Colon (tissue), 2 donors: Measurements from ENCODE around the gene IKZF2.
"Not testable (repeated sequence)": the region's sequence is repeated elsewhere in the genome, so short reads cannot be mapped to it uniquely, and the experiment has no call there.

Experiments
- FAIRE-seq: peaks from 2 replicates; lab custom pipeline; 2012; peaks lifted over from hg19 to GRCh38; lab: Jason Lieb, UNC
- donor health status: control.
- donor health status: control.

The IKZF2 gene

DNA sequence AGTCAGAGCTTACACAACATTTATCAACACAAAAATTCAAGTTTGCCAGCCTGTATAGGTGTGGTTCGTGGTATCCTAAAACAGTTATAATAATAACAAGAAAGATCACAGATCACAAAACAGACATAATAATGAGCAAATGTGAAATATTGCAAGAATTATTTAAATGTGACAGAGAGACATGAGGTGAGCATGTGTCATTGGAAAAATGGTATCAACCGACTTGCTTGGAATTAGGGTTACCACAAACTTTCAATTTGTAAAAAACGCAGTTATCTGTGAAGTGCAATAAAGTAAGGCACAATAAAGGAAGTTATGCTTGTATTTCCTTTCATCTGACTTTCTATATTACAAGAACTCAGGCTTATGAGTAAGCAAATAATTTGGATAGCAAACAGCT, 116.8 kb downstream of the IKZF2 start:
- FAIRE-seq: no peak

DNA sequence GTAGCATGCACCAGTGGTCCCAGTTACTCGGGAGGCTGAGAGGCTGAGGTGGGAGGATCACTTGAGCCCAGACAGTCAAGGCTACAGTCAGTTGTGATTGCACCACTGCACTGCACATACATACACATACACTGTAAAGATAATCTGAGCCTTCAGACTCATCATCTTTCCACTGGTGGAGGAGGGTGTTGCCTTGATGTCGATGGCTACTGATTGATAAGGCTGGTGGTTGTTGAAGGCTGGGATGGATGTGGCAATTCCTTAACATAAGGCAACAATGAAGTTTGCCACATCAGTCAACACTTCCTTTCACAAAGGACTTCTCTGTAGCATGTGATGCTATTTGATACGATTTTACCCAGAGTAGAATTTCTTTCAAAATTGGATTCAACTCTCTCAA, 118.8 kb downstream of the IKZF2 start:
- no peak for FAIRE-seq

DNA sequence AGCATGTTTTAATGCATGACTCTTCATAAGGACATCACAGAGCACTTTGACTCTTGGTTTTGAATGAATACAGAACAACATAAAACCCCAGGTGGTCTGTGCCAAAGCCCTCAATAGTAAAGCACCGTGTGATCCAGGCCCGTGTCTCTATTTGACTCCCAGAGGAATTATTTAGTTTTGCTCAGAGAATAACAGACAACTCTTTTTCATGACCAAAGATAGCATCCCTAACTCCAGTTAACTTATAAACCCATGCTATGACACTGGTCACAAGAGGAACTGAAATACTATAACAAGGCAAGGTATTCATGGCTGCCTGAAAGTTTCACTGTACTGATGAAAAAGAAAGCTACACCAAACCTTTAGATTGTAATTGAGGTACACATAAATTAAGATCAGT, 128.4 kb downstream of the IKZF2 start:
- no peak for FAIRE-seq

DNA sequence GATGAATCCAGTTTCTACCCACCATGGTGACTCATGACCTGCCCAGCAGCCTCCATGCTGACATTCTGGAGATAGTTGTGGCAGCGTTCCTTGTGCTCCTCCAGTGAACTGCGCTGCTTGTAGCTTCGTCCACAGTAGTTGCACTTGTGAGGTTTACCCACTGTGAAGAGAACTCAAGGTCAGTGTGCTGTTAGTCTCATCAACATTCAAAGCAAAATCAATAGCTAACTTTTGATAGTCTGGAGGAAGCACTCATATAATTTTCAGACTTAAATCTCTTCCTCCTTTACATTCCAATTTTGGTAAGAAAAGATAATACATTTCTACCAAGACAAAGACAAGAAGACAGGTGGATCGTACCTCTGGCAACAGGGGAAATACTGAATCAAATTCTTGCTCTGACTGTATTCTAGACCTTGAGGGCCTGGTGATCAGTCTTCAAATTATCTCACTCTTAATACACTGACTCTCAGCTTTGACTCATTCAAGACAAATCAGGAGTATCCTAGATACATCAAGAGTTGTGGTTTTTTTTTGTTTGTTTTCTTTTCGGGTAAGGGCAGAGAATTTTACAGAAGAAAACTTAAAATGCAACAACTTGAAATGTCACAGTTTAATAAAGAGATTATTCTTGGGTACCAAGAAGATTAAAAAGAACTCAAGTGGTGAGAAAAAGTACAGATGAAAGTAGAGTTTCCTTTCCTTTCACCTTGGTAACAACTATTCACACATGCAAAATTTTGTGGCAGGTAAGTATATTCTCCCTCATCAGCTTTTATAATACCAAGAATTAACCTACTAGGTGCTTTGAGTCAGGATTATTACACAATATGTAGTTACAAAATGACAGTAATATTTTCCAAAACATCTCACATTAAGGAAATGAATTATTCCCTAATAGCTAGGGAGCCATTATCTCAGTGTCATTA, 129.2 kb downstream of the IKZF2 start:
- FAIRE-seq: no peak

DNA sequence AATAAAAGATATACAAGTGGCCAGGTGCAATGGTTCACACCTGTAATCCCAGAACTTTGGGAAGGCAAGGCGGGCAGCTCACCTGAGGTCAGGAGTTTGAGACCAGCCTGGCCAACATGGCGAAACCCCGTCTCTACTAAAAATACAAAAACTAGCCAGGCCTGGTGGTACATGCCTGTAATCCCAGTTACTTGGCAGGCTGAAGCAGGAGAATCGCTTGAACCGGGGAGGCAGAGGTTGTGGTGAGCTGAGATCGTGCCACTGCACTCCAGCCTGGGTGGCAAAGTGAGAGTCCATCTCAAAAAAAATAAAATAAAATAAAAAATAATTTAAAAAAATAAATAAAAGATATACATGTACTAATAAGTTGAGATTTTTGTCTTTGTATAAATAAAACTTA, 130.5 kb downstream of the IKZF2 start:
- not testable (repeated sequence) for FAIRE-seq

DNA sequence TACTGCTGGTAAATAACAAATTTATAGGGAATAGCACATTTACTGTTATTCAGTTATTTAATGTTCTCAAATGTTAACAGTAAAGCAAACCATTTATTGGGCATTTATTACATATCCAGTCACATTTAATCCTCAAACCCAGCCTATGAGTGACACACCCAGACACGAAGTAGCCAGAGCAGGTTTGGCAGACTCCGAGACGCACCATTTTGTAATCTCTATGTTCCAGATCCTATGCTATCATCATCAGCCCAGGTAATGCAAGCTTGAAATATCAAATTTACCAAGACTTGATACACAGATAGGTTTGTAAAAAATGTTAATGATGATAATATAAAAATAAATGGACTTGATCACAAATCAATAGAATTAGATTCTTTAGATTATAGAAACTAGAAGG, 131.1 kb downstream of the IKZF2 start:
- no peak for FAIRE-seq

DNA sequence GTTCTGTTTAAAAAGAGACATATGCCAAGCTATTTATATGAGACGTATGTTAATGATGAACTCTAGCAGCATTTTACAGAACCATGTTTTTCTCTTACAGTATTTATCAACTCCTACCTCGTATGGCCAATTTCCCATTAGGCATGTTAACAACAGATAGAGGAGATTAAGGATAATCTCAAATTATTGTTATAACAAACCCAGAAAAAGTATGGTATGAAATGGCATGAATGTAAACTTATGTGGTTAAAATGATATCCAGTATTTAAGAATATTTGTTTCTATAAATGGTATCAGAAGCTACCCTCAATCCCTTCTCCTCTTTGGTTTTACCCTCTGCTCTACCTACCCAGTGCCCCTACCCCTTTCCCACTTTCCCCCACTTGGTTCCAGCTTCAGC, 132.0 kb downstream of the IKZF2 start:
- no peak for FAIRE-seq

DNA sequence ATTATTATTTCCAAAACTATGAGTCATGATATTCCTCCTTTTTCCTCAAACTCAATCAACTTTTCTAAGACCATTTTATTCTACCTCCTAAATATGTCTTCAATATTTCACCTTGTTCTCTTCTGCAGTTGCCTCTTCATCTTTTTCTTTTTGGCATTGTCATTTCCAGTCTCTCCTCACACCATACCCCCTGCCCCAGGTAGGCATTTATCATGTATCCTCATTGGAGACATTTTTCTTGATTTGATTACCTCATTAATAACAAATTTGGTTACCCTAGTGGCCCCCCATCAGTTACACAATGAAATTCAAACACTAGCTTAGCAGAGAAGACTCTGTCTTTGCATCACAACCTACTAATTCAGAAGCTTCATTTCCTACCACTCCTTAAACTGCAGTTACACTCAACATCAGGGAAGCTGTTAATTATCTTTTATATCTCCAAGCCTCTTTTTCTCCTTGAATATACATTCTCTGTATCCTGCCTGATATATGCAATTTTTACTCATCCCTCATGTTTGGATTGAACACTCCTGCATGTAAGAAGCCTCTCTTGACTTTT, 133.0 kb downstream of the IKZF2 start:
- no peak for FAIRE-seq

DNA sequence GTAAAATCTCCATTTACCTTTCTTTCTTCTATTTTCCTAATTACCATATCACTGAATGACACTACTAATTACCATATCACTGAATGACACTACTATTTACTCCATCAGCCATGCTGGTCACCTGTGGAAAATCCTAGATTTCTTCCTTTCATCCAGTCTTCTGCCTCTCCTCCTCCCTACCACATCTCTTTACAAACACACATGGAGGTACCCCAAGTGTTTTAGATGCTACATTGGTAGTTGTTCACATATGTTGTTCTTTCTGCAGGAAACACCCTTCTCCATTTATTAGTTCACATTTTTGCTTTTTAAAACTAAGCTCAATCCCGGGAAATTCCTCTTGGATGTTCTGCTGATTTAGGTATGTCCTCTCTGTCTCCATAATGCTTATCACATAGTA, 134.0 kb downstream of the IKZF2 start:
- FAIRE-seq: no peak

DNA sequence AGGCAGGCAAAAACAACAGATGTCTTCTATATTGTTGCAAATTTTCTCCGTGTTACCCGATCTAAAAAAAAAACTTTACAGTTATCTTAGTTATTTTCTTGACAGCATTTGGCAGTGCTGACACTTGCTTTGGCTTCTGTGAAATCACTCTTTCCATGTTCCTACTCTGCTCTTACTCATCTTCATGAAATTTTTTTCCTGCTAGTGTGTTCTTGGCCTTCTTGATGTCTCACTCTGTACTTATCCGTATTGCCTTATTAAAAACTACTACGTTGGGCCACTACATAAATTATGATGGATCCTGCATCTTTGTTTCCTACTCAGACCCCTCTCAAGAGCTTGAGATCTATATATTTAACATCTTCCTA, 134.4 kb downstream of the IKZF2 start:
- no peak for FAIRE-seq

DNA sequence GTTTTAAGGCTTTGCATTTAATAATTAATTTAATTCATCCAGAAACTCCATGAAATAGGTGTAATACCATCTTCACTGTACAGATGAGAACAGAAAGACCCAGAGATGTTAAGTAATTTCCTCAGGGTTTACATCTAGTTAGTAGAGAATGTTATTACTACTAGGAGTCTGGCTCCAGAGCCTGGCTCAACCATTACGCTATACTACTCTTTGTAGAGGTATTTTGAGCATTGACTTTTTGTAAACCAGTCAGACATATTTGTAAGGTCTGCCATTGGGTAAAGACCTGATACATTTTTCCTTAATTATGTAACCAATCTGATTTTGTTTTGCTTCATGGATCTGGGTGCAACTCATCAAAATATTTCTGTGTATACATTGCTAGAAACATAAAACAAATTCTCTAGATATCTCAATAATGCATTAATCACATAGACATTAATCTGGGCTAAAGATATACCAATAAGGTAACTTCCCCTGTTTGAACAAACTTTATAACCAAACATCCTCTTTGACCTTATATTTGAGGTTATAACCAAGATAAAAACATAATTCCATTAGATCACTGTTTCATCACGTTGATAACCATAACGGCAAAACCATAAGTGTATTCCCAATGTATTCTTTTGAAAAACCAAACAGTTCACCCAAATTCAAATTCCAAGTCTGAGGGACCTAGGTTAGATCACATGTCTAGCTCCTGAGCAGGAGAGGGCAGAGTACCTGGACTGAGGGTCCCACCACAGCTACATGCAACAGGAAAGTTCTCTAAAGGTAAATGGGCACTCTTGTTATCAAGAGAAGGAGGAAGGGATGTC, 135.0 kb downstream of the IKZF2 start:
- no peak for FAIRE-seq

DNA sequence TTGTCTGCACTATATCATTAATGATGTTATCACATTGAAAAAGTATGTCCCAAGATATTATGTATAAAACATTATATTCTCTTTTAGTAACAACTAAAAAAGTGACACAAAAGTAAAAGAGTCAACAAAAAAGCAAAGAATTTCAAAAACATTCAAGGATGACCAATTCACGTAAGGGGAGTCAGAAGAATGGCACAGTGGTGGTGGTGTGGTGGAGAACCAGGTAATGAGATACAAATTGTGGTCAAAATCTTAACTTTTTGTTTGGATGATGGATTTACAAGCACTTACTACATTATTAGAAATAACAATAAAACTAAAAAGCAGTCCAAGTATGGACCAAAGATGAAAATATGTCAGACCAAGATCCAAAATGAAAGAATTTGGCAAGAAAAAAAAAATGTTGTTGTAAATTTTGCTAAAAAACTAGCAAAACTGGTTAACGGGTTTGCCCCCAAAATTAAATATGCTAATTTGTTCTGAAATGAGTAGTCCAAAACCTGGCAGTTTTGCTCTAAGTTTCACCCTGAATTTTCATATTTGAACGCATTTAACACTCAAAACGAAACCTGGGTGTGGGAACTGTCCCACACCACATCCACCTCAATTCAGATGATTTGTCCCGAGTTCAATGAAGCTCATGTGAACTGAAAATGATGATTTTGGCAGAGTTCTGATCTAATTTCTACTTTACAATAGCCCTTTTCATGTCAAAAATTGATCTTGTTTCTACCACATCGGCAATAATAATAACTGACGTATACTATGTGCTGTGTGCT, 135.8 kb downstream of the IKZF2 start:
- FAIRE-seq: no peak

DNA sequence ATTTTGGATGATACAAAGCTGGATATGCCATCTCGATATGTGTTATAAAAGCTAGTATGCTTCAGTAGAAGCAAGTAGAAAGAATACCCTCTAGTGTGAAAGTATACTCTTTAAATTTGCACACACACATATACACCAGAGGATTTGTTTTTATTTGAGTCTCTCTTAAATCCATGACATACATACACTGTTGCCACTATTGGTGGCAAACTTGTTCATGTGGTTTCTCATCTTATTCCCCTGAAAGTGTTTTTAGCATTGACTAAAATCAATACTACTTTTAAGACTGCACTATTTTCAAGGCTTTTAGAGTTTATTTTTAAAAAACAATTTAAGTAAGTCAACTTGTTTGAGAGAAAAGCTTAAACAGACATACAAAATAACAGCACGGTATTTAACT, 137.4 kb downstream of the IKZF2 start:
- no peak for FAIRE-seq

DNA sequence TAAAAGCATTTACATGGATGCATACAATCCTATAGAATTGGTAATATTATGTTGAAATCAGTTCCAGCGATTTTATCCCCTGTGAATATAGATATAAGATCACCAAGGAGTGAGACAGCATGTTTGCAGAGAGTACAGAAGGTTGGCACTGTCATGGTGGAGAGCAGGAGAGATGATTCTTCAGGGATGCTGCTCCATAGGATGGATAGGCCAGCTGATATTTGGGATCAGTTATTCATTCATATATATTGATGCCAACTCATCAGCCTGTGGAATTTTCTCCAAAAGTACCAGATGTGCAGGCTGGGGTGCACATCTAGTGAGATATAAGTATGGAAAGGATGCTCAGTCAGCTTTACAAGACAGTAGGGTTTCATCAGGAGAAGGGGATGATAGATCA, 139.9 kb downstream of the IKZF2 start:
- no peak for FAIRE-seq

DNA sequence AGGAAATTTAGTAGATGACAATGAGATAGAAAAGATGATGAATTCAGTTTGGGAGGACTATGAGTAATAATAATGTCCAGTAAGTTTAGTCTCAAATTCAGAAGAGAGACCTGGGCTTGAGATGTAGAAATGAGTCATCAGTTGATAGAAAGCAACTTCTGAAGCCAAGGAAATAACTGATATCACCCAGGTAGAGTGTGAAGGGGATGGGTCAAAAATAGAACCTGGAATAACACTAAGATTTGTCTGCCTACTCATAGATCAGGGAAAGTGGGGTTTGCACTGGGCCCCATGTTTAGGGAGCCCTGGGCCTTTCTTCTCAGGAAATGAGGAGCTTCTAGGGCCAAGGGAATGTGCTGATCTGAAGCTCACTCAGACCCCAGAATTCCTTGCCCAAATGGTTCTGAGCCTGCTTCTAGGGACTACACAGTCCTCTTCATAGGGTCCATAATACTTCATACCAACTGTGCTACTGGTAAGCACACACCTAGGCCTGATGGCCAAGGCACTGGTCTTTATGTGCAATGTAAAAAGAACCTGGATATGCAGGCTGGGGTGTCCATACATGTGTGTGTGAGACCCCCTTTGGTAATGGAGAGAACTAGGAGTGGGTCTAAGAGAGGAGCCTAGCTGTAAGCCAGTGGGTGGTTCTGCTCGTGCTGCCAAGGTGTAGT, 141.2 kb downstream of the IKZF2 start:
- no peak for FAIRE-seq

DNA sequence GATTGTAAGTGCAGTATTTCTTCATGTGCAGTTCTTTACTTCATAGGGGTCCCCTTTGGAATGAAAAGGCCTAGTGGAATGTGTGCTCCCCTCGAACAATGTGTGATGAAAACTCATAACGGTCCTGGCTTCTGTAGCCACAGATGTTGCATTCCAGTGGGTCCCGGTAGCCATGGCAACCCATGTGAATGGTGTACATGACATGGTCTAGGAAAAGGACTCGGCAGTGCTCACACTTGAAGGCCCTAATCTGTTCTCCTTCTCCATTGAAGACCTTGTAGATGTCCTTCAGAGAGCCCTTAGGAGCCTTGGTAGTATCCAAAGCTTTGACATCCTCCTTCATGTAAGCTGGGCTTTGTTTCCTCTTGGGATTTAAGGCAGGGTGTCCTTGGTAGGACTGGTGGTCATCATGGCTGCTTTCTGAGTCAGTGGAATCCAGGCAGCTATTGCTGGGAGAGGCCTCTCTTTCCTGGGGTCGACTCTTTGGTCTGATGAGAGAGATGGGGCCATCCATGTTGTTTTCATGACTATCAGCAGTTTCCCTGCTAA, 144.0 kb downstream of the IKZF2 start:
- FAIRE-seq: no peak

DNA sequence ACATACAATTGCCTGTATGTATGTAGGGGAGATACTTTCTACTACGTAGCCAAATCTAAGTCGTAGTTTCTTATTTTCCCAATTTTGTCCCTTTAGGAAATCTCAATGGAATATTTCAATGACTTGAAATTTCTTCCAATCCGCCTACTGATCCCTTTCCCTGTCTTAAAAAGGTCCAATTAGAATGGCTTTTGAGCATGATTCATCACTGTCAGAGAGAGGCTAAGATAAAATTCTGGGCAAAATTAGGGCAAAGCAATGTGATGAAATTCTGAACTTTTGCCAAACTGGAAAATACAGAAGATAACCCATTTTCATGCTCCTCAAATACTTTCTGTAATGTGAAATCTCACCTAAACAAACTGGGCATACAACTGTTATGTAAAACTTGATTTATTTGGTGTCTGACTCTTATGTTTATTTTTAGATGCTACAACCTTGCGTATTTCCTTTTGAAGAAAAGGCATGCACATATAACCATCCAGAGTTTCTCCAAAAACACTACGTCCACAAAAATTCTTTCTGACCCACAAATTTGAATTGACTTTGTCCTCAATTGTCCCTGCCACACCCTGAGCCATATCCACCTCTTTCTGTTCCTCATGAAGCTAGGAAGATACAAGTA, 147.1 kb downstream of the IKZF2 start:
- no peak for FAIRE-seq

DNA sequence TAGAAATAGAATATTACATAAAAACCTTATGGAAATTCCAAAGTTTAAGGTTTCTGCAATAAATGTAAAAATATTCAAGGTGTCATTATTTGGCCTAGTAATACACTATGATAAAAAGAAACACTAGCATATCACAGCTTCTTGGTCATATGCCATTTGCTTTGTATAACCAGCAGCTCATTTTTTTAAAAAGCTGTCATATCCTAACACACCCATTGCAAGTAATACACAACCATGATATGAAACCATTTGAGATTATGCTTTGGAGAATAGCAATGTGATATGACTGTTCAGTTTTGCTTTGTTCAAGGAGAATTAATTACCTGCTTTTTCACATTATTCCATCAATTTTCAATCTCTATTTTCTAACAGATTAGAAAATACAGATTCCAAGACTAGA, 149.0 kb downstream of the IKZF2 start:
- FAIRE-seq: no peak

DNA sequence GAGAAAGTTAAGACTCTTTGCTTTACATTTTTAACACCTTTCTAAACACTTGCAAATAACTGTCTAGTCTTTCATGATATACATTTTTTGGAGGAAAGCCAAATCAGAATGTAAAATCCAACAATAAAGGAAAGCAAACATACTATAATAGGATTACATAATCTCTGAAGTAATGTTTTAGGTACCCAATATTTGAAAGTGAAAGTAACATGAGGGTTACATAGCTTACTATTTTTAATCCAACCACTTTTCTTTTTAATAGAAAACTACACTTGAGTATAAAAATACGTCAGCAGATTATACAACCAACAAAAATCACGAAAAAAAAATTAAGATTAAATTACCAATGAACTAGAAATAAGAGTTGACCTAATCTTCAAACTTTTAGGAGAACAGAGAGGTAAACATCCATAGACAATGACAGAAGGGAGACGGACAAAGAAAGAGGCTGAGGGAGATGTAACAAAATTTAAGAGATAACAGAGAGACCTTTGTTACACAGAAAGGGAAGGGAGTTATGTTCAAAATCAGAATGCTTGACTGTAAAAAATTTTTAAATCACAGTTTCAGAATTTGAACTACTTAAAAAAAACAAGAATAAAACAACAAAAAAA, 150.0 kb downstream of the IKZF2 start:
- FAIRE-seq: peak; percentile 92

DNA sequence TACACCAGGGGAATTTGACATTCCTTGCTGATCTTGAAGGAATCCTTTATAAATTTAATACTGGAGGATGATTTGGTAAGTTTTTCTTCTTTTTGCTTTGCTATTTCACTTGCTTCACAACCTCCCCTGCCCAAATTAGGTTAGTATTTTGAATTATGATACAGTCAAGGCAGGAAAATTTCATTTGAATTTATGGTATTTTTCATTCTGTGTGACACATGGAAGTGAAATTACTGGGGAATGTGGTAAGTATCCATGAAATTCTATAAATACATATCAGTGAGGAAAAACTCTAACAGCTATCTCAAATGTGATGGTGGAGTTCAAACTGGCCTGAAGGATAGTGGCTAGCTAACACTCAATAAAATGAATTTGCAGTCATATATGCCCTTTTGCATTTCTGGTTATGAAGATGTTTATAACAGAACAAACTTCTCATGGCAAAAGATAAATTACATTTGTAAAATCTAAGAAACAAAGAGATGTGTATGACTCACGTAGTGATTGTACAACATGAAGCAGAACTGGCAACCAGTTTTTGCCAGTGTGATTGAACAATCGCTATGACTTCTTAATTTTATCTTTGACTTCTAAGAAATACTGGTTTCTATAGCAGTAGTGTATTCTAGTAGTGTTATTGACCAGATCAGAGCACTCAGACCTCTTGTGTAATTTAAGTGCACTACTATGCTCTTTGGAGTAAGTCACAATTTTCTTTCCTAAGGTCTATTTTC, 152.6 kb downstream of the IKZF2 start:
- no peak for FAIRE-seq
